Kidney (tissue), 14 donors: ENCODE results near the gene SLC6A17. TPM values are rescaled to one million over a fixed set of nuclear protein-coding genes. Genes with fewer than 3 reads are reported as not detected.

Experiments used
- DNase-seq, 5 donors: peaks; one replicate each; pipeline ENCODE4 v3.0.0-alpha.2; 2013 to 2020
- FAIRE-seq: peaks from 2 replicates; lab custom pipeline; 2012; peaks lifted over from hg19 to GRCh38; lab: Jason Lieb, UNC
- H3K27ac ChIP-seq, 2 donors: one replicate each; pipeline ENCODE4 v1.7.0; 2013; ENCODE audit warnings: low read depth in 2 of 2, low read length in 2 of 2, inconsistent platforms in 1 of 2
- H3K27me3 ChIP-seq: one replicate; pipeline ENCODE4 v1.7.1; 2013; ENCODE audit warnings: low read length, inconsistent platforms; ENCODE audit not compliant: control insufficient read depth, insufficient read depth
- H3K36me3 ChIP-seq, 3 donors: one replicate each; pipeline versions ENCODE4 v1.7.0 to v1.7.1; 2013; ENCODE audit warnings: low read length in 3 of 3, control low read depth in 1 of 3, inconsistent platforms in 1 of 3; ENCODE audit not compliant: insufficient read depth in 3 of 3, control insufficient read depth in 2 of 3
- H3K4me1 ChIP-seq, 3 donors: one replicate each; pipeline versions ENCODE4 v1.7.0 to v1.7.1; 2013; ENCODE audit warnings: low read length in 3 of 3, inconsistent platforms in 1 of 3, low read depth in 1 of 3; ENCODE audit not compliant: control insufficient read depth in 2 of 3, insufficient read depth in 2 of 3
- H3K4me3 ChIP-seq, 3 donors: one replicate each; pipeline versions ENCODE4 v1.7.0 to v1.8.1; 2013; ENCODE audit warnings: low read length in 3 of 3, control low read depth in 1 of 3, inconsistent platforms in 1 of 3
- H3K9ac ChIP-seq, 3 donors: one replicate each; pipeline versions ENCODE4 v1.7.0 to v1.7.1; 2013; ENCODE audit warnings: low read length in 3 of 3, control low read depth in 1 of 3, inconsistent platforms in 1 of 3
- H3K9me3 ChIP-seq, 3 donors: one replicate each; pipeline versions ENCODE4 v1.7.0 to v1.7.1; 2013; ENCODE audit warnings: low read length in 3 of 3, control low read depth in 1 of 3, inconsistent platforms in 1 of 3; ENCODE audit not compliant: control insufficient read depth in 2 of 3, insufficient read depth in 1 of 3
- CTCF ChIP-seq: IDR thresholded peaks from 3 replicates; pipeline ENCODE4 v1.5.1; 2012; ENCODE audit warnings: mild to moderate bottlenecking, moderate library complexity, borderline replicate concordance; ENCODE audit not compliant: insufficient read depth; ENCODE audit errors: extremely low read depth
- intact Hi-C: fragments of 100-400 bp; cut with DNase I; formaldehyde crosslinking; loops from one replicate; pipeline ENCODE4 v1.11.1; 2022
- polyA plus RNA-seq: library from polyadenylated mRNA; stranded (reverse); fragments of 350-450 nt; fragmentation: Illumina TruSeq; extraction: RNeasy Lipid Tissue Mini Kit (QIAGEN cat#74804); gene quantifications from one replicate; pipeline ENCODE4 v1.2.3, GENCODE V29; 2014; ENCODE audit warnings: low read depth, low replicate concordance; ENCODE audit not compliant: insufficient read depth
- total RNA-seq: library from RNA; stranded (reverse); fragmentation: NEBNext Ultra II Directional; extraction: Animal tissue kit (Norgen Biotek cat#: 25700); gene quantifications from one replicate; pipeline ENCODE4 v1.2.1, GENCODE V29; 2021
- donor health status: control.
- donor health status: control.
- donor health status: control.
- donor health status: control.
- donor health status: control.
- donor health status: DM: yes; HTN: yes; CAD: no.
- donor health status: Normal renal cell carcinoma (clear cell type).

Gene SLC6A17
- total and polyA plus RNA-seq, 2 donors from 2014 or later = 1.7 to 2.3 TPM

GRCh38 chr1:110203021-110203661, 52.8 kb downstream of the SLC6A17 start:
- TF ChIP-seq CTCF = peak; percentile 95
- no peak overlapping the region for H3K27ac ChIP-seq
- H3K36me3 ChIP-seq = no peaks in the 10 kb centered on the region
- intact Hi-C loops = loop anchor here (5.0 kb wide), 1 partner anchor 259 kb away; no protein-coding TSS in a partner anchor
- no peak overlapping the region for H3K4me3 ChIP-seq
- H3K4me1 ChIP-seq = peaks cover 0 to 5% (median 0%) of the 10 kb centered on the region in 3 donors
- no peak overlapping the region for H3K9ac ChIP-seq
- peak in 4 of 5 donors; percentile 20 to 84 (median 78) for DNase-seq
- no peaks in the 10 kb centered on the region for H3K9me3 ChIP-seq
- no peaks in the 10 kb centered on the region for H3K27me3 ChIP-seq
- FAIRE-seq = no peak

GRCh38 chr1:110205156-110205555, 54.9 kb downstream of the SLC6A17 start:
- Histone ChIP-seq H3K27ac (no peak overlapping the region), H3K4me1 (peaks cover 0 to 12% (median 0%) of the 10 kb centered on the region in 3 donors), H3K36me3 (no peaks in the 10 kb centered on the region), H3K9me3 (no peaks in the 10 kb centered on the region), H3K27me3 (peaks cover 5% of the 10 kb centered on the region), H3K9ac (no peak overlapping the region), H3K4me3 (no peak overlapping the region)
- intact Hi-C loops = loop anchor here (5.0 kb wide), 1 partner anchor 107 kb away; no protein-coding TSS in a partner anchor
- no peak for FAIRE-seq
- TF ChIP-seq CTCF = no peak
- DNase-seq = no peak

- Histone ChIP-seq H3K9me3 (no peaks in the 10 kb centered on the region), H3K9ac (no peak overlapping the region), H3K27ac (no peak overlapping the region), H3K4me3 (no peak overlapping the region), H3K36me3 (no peaks in the 10 kb centered on the region), H3K4me1 (peaks cover 0 to 12% (median 0%) of the 10 kb centered on the region in 3 donors), H3K27me3 (peaks cover 5% of the 10 kb centered on the region)
- intact Hi-C loops = loop anchor here (5.0 kb wide), 1 partner anchor 107 kb away; no protein-coding TSS in a partner anchor
- no peak for TF ChIP-seq CTCF
- DNase-seq = no peak
- FAIRE-seq = no peak
Measured at GRCh38 chr1:110205591-110206155, 55.4 kb downstream of the SLC6A17 start.
